ENCODE results near the gene CES4A.
"Not testable (repeated sequence)": the region's sequence is repeated elsewhere in the genome, so short reads cannot be mapped to it uniquely, and the experiment has no call there.

Gene CES4A

DNA sequence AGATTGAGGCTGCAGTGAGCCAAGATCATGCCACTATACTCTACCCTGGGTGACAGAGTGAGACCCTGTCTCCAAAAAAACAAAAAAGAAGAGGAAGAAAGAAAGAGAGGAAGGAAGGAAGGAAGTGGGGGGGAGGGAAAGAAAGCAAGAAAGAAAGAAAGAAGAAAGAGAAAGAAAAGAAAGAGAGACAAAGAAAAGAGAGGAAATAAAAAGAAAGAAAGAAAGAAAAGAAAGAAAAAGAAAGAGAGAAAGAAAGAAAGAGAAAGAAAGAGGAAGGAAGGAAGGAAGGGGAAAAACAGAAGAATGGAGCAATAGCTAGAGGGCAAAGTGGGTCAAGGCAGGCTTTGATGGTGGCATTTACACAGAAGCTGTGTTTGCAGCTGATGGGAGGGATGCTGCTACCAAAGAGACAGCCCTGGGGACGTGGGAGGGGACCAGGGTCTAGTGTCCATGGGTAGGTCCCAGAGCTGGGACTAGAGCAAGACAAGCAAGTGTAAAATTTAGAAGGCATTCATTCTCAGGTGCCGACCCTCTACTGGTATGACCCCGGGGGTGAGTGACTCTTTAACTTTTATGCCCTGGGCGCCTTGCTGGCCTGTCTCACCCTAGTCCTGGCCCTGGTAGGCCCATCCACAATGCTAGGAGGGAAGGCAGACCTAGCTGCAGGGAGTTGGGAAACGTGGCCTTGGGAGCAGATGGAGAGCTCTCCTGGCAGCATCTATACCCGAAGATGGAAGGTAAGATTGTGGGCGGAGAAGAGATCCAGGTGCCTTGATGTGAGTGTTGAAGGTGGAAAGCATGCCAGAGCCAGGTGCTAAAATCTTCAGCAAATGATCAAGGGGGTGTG, 29.3 kb upstream of the CES4A start:
- DNase-seq = no peak

DNA sequence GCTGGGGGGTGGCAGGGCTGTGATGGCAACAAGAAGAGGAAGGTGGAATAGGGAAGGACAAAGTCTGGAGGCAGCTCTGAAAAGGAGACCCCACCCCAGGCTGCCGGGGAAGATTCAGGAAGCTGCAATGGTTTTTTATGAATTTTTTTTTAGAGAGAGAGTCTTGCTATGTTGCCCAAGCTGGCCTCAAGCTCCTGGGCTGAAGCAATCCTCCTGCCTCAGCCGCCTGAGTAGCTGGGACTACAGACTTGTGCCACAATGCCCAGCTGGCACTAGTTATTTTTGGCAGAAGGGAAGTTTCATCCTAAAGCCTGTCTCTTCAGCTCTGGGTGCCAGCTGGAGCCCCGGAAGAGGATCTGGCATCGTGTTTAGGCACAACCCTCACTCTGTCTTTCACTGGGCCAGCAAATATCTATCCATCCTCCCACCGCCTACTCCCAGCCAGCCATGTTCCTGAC, 28.7 kb upstream of the CES4A start:
- DNase-seq = no peak

DNA sequence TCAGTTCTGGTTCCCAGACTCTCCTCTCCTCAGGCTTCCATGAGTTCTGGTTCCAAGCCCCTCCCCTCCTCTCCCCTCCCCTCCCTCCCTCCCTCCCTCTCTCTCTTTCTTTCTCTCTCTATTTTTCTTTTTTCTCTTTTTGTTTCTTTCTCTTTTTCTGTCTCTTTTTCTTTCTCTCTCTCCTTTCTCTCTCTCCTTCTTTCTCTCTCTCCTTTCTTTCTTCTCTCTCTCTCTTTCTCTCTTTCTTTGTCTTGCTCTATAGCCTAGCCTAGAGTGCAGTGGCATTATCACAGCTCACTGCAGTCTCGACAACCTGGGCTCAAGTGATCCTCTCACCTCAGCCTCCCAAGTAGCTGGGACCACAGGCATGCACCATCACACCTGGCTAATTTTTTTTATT, 28.1 kb upstream of the CES4A start:
- no peak for DNase-seq

DNA sequence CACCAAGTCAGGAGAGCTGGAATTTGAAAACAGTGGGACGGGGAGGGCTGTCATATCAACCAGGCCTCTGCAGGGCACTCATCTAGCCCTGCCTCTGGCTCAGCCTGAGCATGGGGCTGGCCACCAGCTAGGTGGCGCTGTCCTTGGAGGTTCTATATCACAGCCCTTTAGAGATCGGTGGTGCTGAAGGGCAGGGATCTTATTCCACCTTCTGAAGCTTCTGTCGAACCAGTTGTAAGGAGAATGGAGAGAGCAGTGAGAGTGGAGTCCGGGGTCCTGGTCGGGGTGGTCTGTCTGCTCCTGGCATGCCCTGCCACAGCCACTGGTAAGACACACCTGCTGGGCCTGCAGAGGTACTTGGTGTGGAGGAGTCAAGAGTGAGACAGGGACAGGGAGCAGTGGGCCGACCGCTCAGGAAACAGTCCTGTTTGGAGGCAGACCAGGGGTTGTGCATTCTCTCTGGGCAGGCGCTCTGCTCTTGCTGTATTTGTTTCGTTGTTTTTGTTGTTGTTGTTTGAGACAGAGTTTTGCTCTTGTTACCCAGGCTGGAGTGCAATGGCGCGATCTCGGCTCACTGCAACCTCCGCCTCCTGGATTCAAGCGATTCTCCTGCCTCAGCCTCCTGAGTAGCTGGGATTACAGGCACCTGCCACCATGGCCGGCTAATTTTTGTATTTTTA, 27.2 kb upstream of the CES4A start, which contains the start of gene CES3:
Gene CES3 (plus strand): TSS at position 202 of the 680 bp plus-strand sequence. CDS start 42 bp downstream, at position 244.
- peak; percentile 41 to 56 for DNase-seq

DNA sequence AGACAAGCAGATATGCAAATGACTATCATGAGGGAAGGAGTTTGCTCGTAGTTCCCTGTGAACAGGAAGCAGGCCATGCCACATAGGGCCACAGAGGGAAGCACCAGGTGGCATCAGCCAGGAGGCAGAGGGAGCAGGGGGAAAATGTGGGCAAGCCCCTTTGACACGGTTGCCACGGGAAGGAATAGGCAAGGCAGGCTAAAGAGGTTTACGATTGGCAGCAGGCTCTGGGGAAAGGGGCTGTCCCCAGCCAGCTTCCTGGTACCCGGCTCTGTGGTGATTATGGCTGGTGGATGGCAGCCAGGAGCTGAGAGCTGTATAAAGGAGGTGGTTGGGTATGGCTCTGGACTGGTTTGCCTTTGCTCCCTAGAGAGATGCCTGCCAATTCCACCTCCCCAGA, 26.5 kb upstream of the CES4A start:
- no peak for DNase-seq

DNA sequence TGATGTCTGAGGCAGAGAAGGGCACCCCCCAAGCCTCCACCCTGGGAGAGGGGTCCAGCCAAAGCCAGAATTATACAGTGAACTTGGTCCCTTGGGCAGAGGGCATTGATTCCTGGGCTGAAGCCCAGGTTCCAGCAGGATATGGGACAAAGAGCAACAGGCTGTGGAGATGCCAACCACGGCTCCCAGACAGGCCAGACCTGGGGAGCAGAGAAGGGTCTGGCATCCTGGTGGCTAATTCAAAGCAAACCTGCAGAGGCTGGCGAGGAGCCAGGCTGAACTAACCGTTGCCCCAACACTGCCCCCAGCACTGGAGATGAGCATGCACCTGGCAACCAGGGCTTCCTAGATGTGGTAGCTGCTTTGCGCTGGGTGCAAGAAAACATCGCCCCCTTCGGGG, 24.3 kb upstream of the CES4A start:
- no peak for DNase-seq

DNA sequence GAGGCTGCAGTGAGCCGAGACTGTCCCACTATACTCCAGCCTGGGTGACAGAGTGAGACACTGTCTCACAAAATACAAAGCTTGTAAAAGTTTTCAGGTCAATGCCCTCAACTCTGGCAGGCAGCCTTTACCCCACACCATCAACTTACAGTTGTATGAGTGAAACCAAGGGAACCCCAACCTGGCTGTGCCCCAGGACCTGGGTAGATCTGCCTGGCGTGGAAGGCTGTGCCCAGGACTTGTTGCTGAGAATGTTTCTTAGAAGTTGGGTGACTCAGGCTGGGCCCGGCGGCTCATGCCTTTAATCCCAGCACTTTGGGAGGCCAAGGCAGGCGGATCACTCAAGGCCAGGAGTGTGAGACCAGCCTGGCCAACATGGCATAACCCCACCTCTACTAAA, 19.5 kb upstream of the CES4A start:
- DNase-seq = no peak

DNA sequence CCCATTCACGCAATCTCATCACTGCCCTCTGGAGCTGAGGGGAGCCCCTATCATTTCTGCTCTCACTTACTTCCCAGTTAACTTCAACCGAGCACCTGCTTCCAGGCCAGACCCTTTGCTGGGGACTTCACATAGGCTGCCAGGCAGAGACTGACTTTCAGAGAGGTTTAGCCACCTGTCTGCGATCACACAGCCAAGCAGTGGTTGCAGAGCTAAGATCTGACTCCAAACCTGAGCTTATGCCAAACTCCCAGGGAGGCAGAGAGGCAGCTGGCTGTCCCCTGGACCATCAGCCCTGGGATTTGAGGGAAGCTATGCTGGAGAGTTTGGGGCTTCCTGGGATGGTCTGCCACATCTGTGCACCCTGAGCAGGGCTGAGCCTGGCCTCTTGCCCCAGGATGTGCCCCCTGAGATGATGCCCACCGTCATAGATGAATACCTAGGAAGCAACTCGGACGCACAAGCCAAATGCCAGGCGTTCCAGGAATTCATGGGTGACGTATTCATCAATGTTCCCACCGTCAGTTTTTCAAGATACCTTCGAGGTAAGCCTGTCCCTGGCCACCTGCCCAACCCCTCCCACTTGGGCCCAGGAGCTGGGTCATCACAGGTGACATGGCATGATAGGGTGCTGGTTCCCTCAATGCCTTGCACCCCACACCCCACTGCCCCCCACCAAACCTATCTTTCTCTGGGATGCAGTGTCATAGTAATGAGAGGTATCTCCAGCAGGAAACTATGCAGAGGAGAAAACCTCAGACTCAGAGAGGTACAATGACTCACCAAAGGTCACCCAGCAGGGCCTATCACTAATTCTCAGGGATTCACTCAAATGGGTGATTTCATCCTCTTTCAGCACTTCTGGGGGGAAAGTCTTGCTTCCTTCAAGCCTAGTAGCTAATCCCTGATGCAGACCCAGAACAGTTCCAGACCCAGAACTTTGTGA, 17.3 kb upstream of the CES4A start:
- no peak for DNase-seq

DNA sequence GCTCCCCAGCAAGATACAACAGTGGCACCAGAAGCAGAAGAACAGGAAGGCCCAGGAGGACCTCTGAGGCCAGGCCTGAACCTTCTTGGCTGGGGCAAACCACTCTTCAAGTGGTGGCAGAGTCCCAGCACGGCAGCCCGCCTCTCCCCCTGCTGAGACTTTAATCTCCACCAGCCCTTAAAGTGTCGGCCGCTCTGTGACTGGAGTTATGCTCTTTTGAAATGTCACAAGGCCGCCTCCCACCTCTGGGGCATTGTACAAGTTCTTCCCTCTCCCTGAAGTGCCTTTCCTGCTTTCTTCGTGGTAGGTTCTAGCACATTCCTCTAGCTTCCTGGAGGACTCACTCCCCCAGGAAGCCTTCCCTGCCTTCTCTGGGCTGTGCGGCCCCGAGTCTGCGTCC, 15.4 kb upstream of the CES4A start:
- DNase-seq = no peak

DNA sequence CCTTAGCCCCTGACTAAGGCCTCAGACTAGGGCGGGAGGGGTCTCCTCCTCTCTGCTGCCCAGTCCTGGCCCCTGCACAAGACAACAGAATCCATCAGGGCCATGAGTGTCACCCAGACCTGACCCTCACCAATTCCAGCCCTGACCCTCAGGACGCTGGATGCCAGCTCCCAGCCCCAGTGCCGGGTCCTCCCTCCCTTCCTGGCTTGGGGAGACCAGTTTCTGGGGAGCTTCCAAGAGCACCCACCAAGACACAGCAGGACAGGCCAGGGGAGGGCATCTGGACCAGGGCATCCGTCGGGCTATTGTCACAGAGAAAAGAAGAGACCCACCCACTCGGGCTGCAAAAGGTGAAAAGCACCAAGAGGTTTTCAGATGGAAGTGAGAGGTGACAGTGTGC, 14.7 kb upstream of the CES4A start:
- no peak for DNase-seq

DNA sequence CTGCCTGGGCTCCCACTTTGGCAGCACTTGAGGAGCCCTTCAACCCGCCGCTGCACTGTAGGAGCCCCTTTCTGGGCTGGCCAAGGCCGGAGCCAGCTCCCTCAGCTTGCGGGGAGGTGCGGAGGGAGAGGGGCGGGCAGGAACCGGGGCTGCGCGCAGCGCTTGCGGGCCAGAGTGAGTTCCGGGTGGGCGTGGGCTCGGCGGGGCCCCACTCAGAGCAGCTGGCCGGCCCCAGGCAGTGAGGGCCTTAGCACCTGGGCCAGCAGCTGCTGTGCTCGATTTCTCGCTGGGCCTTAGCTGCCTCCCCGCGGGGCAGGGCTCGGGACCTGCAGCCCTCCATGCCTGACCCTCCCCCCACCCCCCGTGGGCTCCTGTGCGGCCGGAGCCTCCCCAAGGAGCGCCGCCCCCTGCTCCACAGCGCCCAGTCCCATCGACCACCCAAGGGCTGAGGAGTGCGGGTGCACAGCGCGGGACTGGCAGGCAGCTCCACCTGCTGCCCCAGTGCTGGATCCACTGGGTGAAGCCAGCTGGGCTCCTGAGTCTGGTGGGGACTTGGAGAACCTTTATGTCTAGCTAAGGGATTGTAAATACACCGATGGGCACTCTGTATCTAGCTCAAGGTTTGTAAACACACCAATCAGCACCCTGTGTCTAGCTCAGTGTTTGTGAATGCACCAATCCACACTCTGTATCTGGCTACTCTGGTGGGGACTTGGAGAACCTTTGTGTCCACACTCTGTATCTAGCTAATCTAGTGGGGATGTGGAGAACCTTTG, 14.0 kb upstream of the CES4A start:
- DNase-seq = not testable (repeated sequence)

DNA sequence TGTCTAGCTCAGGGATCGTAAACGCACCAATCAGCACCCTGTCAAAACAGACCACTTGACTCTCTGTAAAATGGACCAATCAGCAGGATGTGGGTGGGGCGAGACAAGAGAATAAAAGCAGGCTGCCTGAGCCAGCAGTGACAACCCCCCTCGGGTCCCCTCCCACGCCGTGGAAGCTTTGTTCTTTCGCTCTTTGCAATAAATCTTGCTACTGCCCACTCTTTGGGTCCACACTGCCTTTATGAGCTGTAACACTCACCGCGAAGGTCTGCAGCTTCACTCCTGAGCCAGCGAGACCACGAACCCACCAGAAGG, 13.5 kb upstream of the CES4A start:
- peak; percentile 29 to 57 for DNase-seq

DNA sequence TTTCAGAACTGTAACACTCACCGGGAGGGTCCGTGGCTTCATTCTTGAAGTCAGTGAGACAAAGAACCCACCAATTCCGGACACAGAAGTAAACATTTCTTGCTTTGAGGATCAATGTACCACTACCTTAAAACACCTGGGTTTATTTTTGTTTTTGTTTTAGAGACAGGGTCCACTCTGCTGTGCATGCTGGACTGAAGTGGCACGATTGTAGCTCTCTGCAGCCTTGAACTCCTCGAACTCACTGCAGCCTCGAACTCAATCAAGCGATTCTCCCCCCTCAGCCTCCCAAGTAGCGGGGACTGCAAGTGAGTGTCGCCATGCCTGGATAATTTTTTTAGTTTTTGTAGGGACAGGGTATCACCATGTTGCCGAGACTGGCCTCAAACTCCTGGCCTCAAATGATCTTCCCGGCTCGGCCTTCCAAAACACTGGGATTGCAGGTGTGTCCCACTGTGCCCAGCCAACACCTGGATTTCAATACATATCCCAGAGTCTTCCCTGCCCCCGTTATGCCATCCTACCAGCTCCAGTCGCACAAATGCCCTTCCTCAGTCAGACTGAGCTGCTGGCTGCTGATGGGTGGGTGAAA, 13.0 kb upstream of the CES4A start:
- DNase-seq = no peak

DNA sequence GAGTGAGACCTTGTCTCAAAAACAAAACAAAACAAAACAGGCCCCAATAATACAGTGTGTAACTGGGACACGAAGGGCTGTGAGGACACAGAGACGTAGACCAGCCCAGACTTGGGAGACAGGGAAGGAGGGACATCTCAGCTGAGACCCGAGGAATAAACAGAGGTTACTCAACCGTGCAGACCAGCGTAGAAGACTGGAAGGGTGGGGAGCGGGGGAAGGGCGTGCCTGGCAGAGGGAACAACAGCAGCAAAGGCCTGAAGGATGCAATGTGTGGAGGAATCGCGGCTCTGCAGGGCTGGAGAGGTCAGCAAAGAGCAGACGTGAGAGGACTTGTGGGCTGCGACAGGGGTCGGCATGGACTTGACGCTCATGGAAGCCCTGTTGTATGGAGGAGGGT, 11.6 kb upstream of the CES4A start:
- DNase-seq = no peak

DNA sequence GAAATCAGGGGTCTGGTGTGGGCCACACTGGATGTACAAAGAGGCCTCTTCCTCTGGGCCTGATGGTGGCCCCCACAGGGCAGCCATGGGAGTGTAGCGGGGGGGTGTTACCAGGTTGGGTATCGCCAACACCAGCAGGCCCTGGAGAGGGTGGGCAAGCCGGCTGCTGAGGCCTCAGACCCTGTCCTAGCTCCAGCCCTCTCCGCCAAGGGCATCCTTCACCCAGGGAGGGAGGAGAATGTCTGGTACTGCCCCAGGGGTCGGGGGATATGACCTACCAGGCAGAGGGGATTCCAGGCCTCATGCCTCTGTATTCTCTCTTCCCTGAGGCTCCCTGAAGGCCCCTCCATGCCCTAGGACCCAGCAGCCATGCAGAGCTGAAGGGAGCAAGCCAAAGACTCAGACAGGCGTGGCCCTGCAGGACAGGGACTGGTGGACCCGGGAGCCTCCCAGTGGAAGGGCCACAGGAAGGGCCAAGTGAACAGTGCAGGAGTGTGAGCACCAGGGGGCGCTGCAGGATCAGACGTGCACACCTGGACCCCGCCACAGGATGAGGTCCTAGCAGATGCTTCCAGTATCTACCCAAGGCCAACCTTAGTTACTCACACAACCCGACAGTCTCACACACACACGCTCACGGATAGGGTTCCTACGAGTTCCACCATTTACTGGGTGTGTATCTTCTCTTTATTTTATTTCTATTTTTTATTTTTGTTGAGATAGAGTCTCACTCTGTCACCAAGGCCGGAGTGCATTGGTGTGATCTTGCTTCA, 10.9 kb upstream of the CES4A start:
- peak; percentile 84 to 92 for DNase-seq

DNA sequence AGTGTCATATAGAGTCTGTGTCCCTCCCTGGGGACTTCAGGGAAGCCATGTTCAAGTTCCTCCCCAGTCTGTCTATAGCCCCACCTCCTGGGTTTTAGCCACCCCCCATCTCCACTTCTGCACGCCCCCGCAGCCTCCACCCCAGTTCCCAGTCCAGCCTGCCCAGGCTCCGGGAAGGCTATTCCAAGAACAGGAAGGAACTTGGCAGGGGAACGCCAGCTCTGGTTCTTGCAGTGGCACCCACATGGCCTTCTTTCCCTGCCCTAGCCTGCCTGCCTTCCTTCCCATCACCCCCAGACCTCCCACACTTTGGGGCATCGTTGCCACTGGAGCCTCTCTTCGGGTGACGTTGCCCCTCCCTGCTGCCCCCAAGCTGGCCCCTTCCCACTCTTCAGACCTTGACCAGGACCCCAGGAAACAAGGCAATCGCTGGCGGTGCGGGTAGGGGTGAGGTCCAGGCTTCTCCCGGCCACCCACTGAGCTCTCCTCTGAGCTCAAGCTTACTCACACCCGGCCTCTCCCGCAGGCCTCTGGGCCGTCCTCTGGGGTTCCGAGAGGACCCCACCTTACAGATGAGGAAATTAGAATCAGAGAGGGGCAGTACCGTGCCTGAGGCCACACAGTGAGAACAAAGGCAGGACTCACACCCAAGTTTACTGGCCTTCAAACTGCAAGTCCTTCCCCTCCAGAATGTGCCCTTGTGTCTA, 9.2 kb upstream of the CES4A start:
- no peak for DNase-seq

DNA sequence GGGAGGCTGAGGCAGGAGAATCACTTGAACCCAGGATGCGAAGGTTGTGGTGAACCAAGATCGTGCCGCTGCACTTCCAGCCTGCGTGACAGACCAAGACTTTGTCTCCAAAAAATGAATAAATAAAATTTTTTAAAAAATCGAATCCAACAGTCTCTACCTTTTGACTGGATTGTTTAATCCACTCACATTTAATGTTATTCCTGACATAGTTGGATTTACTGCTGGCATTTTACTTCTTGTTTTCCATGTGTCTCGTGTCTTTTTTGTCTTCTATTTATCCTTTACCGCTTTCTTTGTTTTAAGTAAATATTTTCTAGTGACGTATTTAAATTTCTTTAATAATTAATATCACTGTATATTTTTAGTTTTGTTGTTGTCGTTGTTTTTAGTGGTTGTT, 5.4 kb upstream of the CES4A start:
- no peak for DNase-seq

DNA sequence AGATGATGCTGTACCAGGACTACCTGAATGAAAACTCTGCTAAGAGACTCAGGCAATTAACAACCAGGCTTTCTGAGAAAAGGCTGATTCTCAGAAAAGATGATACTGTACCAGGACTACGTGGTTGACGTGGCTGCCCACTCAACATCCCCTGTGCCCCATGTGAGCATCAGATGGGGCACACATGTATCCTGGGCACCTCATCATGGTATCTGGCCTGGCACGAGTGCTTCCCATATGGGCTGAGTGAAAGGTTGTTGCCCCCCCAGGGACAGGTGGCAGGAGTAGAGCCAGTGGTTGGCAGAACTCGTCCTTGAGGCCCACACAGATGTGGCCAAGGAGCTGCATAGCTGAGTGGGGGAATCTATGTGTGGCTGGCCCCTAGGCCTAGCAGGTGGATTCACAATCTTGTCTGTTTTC, 3.5 kb upstream of the CES4A start:
- DNase-seq = peak; percentile 53 to 78

DNA sequence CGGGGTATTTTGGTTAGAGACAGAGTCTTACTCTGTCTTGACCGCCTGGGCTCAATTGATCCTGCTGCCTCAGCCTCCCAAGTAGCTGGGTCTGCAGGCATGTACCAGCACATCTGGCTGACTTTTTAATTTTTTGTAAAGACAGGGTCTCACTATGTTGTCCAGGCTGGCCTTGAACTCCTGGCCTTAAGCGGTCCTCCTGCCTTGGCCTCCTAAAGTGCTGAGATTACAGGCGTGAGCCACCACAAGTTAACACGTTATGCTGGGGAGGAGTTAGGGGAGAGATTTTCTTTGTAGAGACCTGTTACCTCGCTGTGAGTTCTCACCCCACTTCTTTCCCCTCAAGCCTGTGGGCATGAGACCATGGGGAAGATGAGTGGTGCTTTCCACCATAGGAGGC, 1.8 kb upstream of the CES4A start:
- DNase-seq = no peak

DNA sequence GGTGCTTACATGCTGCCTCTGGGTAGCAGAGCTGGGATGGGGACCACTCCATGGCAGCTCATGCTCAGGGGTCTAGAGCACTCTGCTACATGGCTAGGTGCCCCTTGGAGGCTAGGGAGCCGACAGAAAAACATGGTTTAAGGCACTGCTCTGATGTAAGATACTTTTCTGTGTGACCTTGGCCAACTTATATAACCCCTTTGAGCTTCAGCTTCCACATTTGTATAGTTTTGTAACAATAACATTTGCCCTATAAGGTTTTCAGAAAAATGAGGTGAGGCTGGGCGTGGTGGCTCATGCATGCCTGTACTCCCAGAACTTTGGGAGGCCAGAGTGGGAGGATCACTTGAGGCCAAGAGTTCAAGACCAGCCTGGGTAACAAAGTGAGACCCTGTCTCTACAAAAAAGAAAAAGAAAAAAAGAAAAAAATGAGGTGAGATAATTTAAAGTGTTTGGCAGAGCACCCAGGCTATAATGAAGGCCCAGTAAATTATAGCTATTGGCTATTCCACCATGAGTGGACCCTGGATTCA, 3.2 kb downstream of the CES4A start:
- no peak for DNase-seq
